ENCODE measurements around the gene RORB.

DNA sequence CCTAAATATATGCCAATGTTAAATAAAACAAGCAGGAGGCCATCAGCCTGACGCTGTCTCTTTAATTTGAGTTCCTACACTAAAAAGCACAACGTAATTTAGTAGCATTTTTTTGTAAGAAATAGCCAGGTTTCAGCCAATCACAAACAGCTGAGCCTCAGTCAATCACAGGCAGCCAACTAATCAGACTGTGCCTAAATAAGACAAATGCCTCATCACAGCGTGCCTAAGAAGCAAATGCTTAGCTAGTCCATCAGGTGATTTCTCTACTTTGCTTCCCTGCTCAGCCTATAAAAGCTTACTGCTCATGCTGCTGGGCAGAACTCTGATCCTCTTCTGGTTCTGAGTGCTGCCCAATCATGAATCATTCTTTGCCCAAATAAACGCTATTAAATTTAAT lies 38.3 kb upstream of the RORB start:
- TF ChIP-seq RAD21 (IDR thresholded peaks at IDR 0.05): no peak
- TF ChIP-seq, protein P1, sequence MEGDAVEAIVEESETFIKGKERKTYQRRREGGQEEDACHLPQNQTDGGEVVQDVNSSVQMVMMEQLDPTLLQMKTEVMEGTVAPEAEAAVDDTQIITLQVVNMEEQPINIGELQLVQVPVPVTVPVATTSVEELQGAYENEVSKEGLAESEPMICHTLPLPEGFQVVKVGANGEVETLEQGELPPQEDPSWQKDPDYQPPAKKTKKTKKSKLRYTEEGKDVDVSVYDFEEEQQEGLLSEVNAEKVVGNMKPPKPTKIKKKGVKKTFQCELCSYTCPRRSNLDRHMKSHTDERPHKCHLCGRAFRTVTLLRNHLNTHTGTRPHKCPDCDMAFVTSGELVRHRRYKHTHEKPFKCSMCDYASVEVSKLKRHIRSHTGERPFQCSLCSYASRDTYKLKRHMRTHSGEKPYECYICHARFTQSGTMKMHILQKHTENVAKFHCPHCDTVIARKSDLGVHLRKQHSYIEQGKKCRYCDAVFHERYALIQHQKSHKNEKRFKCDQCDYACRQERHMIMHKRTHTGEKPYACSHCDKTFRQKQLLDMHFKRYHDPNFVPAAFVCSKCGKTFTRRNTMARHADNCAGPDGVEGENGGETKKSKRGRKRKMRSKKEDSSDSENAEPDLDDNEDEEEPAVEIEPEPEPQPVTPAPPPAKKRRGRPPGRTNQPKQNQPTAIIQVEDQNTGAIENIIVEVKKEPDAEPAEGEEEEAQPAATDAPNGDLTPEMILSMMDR (IDR thresholded peaks at IDR 0.05; ENCODE audit: low read depth, low read length, missing input control): no peak
- no peak for TF ChIP-seq YY1 (IDR thresholded peaks at IDR 0.05)
- no peak for TF ChIP-seq FOXA1 (IDR thresholded peaks at IDR 0.05)
- no peak for TF ChIP-seq SP1 (IDR thresholded peaks at IDR 0.05)
- TF ChIP-seq ATF3 (IDR thresholded peaks at IDR 0.05): no peak
- TF ChIP-seq, protein P2, sequence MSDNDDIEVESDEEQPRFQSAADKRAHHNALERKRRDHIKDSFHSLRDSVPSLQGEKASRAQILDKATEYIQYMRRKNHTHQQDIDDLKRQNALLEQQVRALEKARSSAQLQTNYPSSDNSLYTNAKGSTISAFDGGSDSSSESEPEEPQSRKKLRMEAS (IDR thresholded peaks at IDR 0.05): no peak
- TF ChIP-seq TAF1 (conservative IDR thresholded peaks at IDR 0.05): no peak
- no peak for TF ChIP-seq JUND (IDR thresholded peaks at IDR 0.05)

Measured in liver (tissue), 3 donors.